ENCODE measurements around the gene GHITM. TPM values are rescaled to one million over a fixed set of nuclear protein-coding genes. Genes with fewer than 3 reads are reported as not detected.
"Not testable (repeated sequence)": the region's sequence is repeated elsewhere in the genome, so short reads cannot be mapped to it uniquely, and the experiment has no call there.

The GHITM gene
- total and polyA plus RNA-seq, 3 donors from 2014 or later: 140 to 284 (median 220) TPM

- no peaks in the 10 kb centered on the region for H3K4me1 ChIP-seq
- TF ChIP-seq POLR2A (IDR thresholded peaks at IDR 0.05): no peak
- no peak for TF ChIP-seq CTCF (IDR thresholded peaks at IDR 0.05)
- no peak overlapping the region for H3K27ac ChIP-seq
- no peak for DNase-seq
- no peak overlapping the region for H3K4me3 ChIP-seq
- H3K36me3 ChIP-seq (ENCODE audit: low read depth, missing control alignments): no peaks in the 10 kb centered on the region
- intact Hi-C loops (cut with DNase I; ENCODE audit: low total_unique reads): no loop called here
- WGBS, 2 donors: 86 to 90% methylated on average over 2 of the region's 2 CpGs
- H3K9me3 ChIP-seq: no peaks in the 10 kb centered on the region
- no peaks in the 10 kb centered on the region for H3K27me3 ChIP-seq
Measured at GRCh38 chr10:84101042-84101441, 38.3 kb upstream of the GHITM start.

DNA sequence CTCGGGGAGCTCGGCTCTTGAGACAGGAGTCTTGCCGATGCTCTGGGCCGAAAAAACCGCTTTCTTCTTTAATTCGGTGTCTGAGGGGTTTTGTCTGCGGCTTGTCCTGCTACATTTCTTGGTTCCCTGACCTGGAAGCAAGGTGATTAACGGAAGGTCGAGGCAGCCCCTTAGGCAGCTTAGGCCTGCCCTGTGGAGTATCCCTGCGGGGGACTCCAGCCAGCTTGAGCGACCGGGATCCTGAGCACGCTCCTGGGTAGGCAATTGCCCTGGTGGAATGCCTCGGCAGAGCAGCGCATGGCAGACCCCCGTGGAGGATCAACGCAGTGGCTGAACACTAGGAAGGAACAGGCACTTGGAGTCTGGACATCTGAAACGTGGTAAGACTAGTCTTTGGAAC, 30.5 kb upstream of the GHITM start:
- Histone ChIP-seq H3K9me3 (no peaks in the 10 kb centered on the region), H3K27me3 (no peaks in the 10 kb centered on the region), H3K36me3 (ENCODE audit: low read depth, missing control alignments) (no peaks in the 10 kb centered on the region), H3K27ac (no peak overlapping the region), H3K4me1 (no peaks in the 10 kb centered on the region), H3K4me3 (no peak overlapping the region)
- intact Hi-C loops (cut with DNase I; ENCODE audit: low total_unique reads): no loop called here
- WGBS, 2 donors: 83 to 94% methylated on average over 13 to 18 of the region's 18 CpGs
- no peak for DNase-seq
- TF ChIP-seq POLR2A (IDR thresholded peaks at IDR 0.05): no peak
- no peak for TF ChIP-seq CTCF (IDR thresholded peaks at IDR 0.05)

GRCh38 chr10:84109772-84110171, 29.5 kb upstream of the GHITM start:
- H3K27ac ChIP-seq; intact Hi-C loops (cut with DNase I; ENCODE audit: low total_unique reads); H3K27me3 ChIP-seq; H3K4me1 ChIP-seq; H3K4me3 ChIP-seq; H3K36me3 ChIP-seq (ENCODE audit: low read depth, missing control alignments); H3K9me3 ChIP-seq; DNase-seq: not testable (repeated sequence)
- 89 to 94% methylated on average over 9 of the region's 9 CpGs for WGBS, 2 donors

GRCh38 chr10:84113468-84113867, 25.8 kb upstream of the GHITM start:
- H3K4me3 ChIP-seq; H3K9me3 ChIP-seq; H3K4me1 ChIP-seq; H3K36me3 ChIP-seq (ENCODE audit: low read depth, missing control alignments); DNase-seq; H3K27ac ChIP-seq; intact Hi-C loops (cut with DNase I; ENCODE audit: low total_unique reads); H3K27me3 ChIP-seq: not testable (repeated sequence)
- WGBS, 2 donors: 86 to 100% methylated on average over 1 of the region's 1 CpG

GRCh38 chr10:84114088-84114667, 25.1 kb upstream of the GHITM start:
- intact Hi-C loops (cut with DNase I; ENCODE audit: low total_unique reads): no loop called here
- WGBS, 2 donors: 55 to 61% methylated on average over 12 to 13 of the region's 13 CpGs
- DNase-seq: no peak

GRCh38 chr10:84117204-84117603, 22.1 kb upstream of the GHITM start:
- intact Hi-C loops (cut with DNase I; ENCODE audit: low total_unique reads); H3K27me3 ChIP-seq; DNase-seq; H3K4me1 ChIP-seq; H3K27ac ChIP-seq; H3K36me3 ChIP-seq (ENCODE audit: low read depth, missing control alignments); H3K4me3 ChIP-seq; H3K9me3 ChIP-seq: not testable (repeated sequence)
- WGBS, 2 donors: 95 to 96% methylated on average over 2 of the region's 2 CpGs

More at GRCh38 chr10:84114088-84114667, 25.1 kb upstream of the GHITM start:
- H3K36me3 ChIP-seq (ENCODE audit: low read depth, missing control alignments): no peaks in the 10 kb centered on the region
- H3K27ac ChIP-seq: no peak overlapping the region
- no peak for TF ChIP-seq POLR2A (IDR thresholded peaks at IDR 0.05)
- no peak for TF ChIP-seq CTCF (IDR thresholded peaks at IDR 0.05)
- no peaks in the 10 kb centered on the region for H3K4me1 ChIP-seq
- H3K4me3 ChIP-seq: no peak overlapping the region
- no peaks in the 10 kb centered on the region for H3K27me3 ChIP-seq
- H3K9me3 ChIP-seq: no peaks in the 10 kb centered on the region
